Medulla oblongata (tissue), 1 donor: Measurements from ENCODE around the gene C5orf58.

ENCODE experiments used
- DNase-seq: peaks from one replicate; pipeline ENCODE4 v3.0.0-alpha.2; 2015; ENCODE audit errors: extremely low spot score

The C5orf58 gene

GRCh38 chr5:170256571-170256970, 23.8 kb downstream of the C5orf58 start:
- no peak for DNase-seq

- DNase-seq: no peak
Observed at GRCh38 chr5:170257370-170257769, 24.6 kb downstream of the C5orf58 start.

GRCh38 chr5:170261528-170262043, 28.8 kb downstream of the C5orf58 start:
- DNase-seq: no peak

- no peak for DNase-seq
Observed at GRCh38 chr5:170262061-170263045, 29.6 kb downstream of the C5orf58 start.

GRCh38 chr5:170263906-170264305, 31.1 kb downstream of the C5orf58 start:
- no peak for DNase-seq

- DNase-seq: peak; percentile 95
Observed at GRCh38 chr5:170265522-170265921, 32.7 kb downstream of the C5orf58 start.

- no peak for DNase-seq
Observed at GRCh38 chr5:170266570-170267381, 34.0 kb downstream of the C5orf58 start.

GRCh38 chr5:170267431-170268152, 34.8 kb downstream of the C5orf58 start:
- DNase-seq: peak; percentile 95

GRCh38 chr5:170268153-170268689, 35.4 kb downstream of the C5orf58 start:
- no peak for DNase-seq

- peak; percentile 72 for DNase-seq
Observed at GRCh38 chr5:170268884-170269283, 36.1 kb downstream of the C5orf58 start.

GRCh38 chr5:170269579-170269978, 36.8 kb downstream of the C5orf58 start:
- DNase-seq: no peak

GRCh38 chr5:170270293-170271069, 37.7 kb downstream of the C5orf58 start:
- DNase-seq: no peak

GRCh38 chr5:170273968-170274710, 41.4 kb downstream of the C5orf58 start:
- no peak for DNase-seq

- no peak for DNase-seq
Observed at GRCh38 chr5:170275376-170275994, 42.7 kb downstream of the C5orf58 start.

GRCh38 chr5:170276140-170276539, 43.4 kb downstream of the C5orf58 start:
- no peak for DNase-seq

- DNase-seq: no peak
Observed at GRCh38 chr5:170277867-170278281, 45.1 kb downstream of the C5orf58 start.

GRCh38 chr5:170278611-170279458, 46.0 kb downstream of the C5orf58 start:
- DNase-seq: peak; percentile 65

GRCh38 chr5:170279459-170279817, 46.7 kb downstream of the C5orf58 start:
- no peak for DNase-seq
